NCI-H82 treated with DMSO at 0.1 percent for 48 hours (cell line): Measurements from ENCODE around the gene HHEX.

Experiments
- DNase-seq: peaks from one replicate; lab custom pipeline; 2025; ENCODE audit not compliant: unreplicated experiment; lab: John Stamatoyannopoulos, UW

The HHEX gene

DNA sequence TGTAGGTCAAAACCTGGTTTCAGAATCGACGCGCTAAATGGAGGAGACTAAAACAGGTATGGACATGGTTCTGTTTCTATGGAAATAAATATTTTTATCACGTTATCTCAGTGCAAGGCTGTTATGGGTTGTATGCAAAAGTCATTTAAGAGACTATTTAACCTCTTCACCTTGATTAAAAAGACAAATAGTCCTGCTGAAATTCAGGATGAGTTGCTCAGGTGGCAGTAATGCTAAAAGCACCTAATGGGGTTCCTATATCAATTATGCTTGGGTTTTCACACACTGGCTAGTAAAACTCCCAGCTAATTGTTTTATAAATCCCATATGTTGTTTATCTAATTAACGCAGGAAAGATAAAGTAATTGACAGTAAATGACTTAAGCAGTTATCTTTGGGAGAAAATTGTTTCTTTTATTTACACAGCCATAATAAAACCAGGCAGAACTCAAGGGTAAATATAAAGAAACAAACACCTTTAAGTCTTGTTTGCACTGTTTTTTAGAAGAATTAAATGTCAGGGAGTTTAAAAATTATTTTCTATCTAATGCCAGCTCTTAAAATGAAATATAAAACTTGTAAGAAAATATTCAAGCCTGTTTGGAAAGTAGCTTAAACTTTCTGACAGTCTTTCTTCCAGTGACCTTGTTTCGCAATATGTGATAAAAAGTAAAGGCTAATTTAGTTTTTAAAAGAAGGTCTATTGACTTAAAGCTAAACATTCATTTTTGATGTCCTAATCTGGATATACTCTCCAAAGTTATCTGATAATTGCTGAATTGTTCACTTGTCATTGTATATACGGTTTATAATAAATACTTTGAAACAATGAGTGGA, 3.2 kb downstream of the HHEX start:
- no peak for DNase-seq

DNA sequence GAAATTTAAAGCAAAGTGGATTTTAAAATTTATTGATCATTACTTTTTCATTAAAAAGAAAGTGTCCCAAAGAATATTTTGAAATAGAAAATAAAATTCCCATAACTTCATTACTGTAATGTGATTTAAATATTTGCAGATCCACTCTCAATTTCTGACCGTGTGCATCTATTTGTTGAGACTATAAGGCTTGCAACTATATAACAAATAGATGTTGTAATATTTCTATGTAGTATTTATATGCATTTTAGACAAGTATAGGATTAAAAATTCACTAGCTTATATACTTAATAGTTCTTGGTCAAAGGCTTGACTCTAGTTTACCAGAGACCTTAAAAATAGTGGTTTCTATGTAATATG, 3.8 kb downstream of the HHEX start:
- no peak for DNase-seq

DNA sequence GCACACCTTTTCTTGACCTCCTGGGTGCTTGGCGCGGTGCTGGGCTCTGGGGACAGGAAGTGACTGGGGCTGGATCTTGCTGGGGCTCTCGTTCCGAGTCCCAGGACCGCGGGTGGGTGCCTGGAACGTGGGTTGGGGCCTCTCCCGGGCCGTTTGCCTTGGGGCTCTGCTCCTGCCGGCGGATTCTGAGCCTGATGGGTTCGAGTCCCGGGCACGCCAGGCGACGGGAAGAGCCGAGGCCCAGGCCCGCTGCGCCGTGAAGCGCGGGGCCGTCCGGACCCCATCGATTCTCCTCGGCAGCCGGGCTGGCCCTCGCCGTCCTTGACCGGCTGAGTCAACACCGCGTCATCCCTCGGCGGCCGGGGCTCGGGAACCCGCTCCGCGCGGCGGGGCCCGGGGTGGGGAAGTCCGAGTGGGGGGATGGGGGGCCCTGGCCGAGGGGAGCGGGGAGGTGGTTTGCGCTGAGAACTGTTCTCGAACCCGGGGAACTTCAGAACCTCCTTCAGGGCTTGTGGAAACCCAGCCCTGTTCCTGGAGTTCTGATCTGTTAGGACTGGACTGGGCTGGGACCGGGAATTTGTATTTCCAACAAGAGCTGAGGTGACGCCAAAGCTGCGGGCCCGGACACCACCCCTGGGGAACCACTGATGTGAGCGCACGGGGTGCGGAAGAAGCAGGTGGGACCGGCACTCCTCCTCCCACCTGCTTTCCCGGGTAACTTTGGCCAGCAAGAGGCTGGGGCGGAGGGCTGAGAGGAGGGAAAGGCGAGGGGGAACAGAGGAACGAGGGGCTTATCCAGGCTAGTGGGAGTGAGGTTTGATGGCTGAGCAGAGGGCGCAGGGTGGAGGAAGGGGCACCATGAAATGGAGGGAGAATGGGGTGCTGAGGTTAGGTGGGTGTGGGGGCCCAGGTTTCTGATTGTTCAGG, 6.2 kb downstream of the HHEX start:
- DNase-seq = no peak

DNA sequence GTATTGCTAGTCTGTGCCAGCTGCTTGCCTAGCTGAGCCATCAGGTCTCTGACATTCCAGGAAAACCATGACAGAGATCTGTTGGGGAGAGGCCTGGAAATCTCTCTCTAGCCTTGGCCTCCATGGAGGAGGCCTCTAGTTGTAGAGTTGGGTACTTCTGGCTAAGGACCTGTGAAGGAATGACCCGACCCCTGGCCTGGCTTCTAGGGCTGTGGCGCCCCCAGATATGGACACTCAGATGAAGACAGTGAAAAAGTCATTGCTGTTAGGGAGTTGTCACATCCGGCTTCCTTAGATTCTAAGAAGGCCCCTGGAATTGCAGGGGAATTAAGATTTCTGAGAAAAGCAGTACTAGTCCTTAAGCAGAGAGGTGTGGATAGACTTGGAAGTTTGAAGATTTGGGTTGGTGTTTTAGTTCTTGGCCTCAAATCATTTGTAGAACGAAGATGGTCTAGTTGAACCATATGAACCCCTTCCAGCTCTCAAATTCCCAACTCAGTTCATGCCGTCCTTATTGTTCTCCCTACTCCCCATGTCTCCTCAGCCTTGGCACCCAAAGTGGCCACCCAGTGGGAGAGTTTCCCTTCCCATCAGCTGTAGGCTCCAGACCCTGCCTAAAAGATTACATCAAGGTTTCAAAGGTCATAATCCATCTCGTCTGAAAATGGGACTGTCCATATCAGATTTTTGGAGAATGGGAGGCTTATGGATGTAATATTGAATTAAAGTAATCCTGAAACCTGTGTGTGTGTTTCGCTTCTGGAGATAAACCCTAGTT, 7.0 kb downstream of the HHEX start:
- DNase-seq = no peak

DNA sequence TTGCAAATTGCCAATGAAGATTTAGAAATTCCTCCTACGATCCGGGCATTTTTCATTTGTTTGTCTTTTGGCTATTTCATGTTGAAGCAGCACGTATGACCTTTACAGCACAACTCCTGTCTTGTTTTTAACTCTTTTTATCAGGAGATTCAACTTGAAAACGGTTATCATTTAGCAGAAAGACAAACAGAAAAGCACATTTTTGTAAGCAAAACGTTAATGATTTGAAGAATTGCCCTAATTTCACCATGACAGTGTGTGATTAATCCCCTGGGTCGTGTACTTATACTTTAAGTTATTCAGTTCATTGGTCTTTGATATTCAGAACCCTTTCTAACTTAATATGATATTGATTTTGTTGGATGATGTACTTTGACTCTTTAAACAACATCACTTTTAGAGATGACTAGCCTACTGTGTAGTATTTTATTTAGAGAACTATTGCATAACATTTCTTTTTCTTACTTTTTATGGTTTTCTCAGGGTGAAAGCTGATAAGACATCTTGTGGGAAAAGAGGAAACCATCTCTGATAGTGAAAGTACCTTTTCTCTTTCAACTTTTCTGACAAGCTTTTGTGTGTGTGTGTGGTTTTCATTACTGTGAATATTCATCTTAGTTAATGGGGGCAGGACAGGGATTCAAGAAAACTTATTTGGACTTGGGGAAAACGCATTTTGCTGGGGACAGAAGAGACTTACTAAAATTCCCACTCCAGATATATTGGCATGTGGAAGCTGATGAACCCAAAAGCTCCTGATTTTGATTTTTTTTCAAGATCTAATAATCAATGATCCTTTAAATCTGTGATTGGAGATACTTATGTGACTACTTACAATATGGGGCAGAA, 8.1 kb downstream of the HHEX start:
- no peak for DNase-seq

DNA sequence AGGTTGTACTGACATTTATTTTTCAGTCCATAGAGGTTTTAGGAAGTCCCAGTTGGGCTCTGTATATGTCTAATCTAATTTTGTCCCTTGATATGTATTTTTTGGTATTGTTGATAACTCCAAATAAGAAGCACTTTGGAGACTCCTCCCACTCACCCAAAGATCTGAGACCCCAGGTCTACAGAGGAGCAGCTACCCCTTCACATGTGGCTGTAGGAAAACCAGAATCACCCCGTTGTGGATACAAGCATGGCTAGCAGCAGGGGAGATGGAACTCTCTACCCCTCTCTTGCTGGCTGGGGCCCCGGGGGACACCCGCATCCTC, 9.4 kb downstream of the HHEX start:
- no peak for DNase-seq

DNA sequence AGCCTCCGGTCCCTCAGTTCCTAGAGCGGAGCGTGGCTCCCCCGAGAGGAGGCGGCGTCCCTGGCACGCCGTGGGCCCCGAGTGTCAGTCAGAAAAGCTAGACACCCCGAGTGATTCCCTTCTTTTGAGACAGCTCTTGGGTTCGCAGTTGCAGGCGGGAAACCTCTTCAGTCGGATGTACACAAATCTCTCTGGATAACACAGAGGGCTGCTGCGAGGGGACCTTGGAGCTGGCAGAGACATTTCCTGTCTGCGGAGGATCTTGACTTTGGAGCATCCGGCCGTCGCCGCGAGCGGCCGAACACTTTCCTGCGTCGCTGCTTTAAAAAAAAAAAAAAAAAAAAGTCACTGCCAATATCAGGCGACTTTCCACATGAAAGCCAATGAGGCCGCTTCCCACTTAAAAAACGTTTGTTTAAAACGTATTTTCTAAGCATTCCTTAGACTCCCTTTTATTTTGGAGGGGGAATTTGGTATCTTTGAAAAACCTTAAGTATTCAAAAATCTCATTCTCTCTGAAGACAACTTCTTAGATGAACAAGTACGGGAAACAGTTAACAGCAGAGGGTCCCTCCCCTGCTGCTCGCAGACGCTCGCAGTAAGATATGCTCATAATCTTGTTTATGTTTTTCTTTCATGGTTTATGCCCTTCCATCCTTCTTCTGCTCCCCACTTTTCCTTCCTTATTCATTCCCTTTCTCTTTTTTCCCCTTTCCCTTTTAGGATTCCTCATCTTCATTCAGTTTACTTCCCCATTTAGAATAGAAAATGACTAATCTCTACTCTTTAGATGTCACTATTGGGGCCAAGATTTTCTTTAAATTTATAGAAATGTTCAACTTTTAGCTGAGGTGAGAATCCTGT, 10.0 kb downstream of the HHEX start:
- no peak for DNase-seq

DNA sequence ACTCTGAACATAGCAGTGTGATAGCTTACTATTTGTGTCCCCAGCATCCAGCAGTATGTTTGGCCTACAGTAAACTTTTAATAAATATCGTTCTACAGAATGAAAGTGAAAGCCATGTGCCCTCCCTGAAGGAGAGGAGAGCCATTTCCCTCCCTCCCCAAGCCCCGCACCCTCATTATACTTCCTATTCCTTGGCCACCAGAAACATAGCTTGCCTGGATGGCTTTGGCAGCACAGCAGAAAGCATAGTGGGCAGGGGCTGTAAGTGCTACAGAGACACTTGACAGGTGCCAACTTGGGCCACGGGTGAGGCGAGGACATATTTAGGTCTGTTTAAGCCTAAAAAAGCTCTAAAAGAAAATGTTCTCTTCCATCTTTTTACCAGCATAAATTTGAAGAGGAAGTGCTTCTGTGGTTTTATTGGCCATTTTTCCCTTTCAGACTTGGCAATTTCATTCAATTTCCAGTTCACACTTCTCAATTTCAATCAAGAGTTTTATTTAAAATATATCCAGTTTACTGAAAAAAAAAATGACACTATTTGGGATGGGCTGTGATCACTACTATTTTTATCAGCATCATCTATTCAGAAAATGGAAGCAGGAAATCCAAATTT, 12.7 kb downstream of the HHEX start:
- DNase-seq = no peak

DNA sequence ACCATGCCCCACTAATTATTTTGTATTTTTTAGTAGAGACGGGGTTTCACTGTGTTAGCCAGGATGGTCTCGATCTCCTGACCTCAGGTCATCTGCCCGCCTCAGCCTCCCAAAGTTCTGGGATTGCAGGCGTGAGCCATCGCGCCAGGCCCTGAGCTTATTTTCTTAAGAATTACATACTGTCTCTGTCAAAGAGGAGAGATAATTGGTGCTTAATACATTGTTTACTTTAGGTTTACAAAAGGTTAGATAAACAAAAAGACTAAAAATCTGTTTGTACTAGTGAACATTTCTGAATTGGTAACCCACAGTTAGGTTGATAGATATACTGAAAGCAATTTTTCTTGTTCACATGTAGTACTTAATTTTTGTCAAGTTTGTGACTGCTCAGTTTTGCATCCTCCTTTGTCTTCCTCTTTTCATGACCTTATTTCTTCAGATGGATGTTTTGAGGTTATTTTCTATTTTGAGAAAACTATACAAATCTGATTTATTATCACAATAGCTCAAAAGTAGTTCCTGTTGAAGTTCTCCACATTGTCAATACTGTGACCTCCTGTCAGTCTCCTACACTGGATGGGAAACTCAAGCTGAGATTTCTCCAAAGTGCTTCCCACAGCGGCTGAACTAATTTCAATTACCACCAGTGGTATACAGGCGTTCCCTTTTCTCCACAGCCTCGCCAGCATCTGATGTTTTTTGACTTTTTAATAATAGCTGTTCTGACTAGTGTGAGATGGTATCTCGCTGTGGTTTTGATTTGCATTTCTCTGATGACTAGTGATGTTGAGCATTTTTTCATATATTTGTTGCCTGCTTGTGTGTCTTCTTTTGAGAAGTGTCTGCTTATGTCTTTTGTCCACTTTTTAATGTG, 22.5 kb downstream of the HHEX start:
- DNase-seq = no peak

DNA sequence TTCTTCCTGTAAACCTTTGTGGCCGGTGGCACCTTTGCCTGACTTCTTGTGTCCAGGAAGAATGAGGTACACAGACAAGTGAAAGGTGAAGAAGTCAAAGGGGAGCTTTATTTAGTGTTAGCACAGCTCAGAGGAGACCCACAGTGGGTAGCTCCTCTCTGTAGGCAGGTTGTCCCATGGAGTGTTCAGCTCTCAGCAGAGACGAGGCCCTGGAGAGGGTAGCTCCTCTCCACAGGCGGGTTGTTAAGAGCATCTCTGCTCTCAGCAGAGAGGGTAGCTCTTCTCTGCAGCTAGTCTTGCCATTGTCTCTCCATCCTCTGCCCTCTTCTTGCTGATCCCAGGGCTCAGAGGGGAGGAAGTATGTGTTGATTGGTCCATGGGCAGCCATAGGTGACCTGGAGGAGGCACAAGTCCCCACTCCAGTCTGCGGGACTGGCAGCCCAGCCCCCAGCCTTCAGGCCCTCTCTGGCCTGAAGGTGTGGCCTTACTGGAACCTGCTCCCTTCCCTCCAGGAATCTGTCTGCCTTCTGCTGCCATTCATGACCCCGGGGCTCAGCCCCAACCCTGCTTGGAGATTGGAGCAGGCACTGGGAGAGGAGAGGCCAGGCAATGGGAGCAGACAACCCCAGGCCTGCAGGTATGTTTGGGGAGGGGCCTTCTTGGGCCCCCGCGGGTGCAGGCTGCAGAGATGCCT, 24.5 kb downstream of the HHEX start:
- no peak for DNase-seq

DNA sequence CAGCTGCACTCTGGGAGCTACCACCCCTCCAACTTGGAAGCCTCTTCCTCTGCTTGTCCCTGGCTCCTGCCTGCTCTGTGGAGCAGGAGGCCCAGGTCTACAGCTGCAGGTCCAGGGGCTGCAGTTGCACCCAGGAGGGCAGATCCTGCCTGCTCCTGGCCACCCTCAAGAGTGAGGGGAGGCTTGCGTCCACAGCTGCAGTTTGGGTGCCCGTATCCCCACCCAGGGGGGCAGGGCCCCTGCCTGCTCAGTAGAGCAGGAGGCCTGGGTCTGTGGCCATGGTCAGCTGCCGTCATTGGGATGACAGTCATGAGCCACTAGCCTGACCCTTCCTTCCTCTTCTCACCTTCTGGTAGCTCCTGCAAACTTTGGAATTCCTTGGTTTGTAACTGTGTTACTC, 25.1 kb downstream of the HHEX start:
- DNase-seq = no peak

DNA sequence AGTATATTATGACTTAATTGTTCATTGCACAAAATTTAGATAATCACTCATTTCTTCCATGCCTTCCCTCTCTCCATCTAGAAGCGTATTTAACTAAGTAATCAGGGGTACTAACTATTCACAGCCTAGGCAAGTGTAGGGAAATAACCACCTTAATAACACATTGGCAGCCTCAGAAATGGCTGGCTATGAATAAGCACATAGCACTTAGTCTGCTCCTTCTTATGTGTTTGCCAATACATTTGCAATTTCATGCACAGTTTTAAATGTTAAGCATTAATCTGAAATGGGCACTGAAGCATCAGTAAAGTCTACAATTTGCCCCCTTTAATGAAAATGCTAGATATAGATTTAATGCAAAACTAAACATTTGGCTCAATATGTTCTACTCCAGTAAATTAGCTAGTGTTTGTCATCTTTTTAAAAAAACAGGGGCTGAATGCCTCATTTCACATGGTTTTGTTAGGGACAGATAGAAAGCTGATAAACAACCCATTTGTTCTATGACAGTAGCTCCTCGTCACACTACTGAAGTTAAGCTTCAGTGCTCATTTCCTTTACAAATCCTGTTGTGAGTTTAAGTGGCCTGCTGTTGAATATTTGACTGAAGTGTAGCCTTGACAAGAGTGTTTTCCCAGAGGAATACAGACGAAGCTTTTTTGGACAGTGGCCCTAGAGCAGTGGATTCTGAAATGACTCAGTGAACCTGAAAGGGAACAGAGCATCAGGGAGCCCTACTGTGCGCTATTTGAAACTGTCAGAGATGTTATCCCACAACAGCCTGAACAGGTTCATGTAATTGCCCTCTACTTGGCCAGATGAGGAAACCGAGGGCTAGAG, 30.5 kb downstream of the HHEX start:
- no peak for DNase-seq

DNA sequence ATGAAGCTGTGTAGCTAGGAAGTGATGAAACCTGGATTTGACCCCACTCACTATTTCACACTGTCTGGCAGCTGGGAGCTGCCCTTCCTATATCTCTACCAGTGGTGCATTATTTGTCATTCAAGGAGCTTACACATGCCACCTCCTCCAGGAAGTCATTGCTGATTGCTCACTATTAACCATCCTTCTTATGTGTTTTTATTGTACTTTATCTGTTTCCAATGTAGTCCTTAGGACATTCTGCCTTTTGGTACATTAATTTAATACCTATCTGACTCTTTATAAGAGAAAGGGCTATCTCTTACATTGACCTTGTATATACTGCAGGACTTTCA, 31.0 kb downstream of the HHEX start:
- DNase-seq = no peak

DNA sequence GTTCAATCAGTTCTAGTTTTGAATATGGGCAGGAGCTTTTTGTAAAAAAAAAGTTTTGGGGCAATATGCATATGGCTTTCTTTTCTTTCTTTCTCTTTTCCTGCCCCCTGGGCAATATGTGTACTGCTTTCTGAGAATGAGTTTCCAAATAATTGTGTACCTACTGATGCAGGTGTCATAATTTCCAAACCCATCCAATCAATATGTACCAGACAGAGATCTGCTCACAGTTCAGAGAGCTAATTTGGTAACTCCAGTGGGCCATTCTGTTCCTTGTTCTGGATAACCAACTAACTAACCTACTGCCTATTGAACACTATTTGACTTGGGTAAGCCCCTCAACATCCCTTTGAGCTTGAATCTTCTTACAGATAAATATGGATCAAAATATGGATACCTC, 32.6 kb downstream of the HHEX start:
- DNase-seq = no peak

DNA sequence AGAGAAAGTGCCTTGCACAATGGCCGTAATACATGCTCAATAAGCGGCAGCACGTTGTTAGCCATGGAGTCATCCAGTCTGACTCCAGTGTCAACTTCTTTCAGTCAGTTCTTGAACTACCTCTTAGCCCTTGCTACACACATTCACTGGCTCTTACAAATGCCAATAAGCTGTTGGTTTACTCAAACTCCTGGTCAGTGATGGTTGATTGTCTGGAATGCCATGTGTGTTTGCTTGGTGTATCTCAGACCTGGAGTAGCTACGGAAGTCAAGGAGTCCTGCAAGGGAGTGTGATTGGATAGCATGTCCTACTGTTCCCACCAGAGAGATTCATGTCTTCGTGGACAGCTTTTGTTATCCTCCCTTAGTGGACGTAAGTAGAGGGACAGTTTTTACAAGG, 37.4 kb downstream of the HHEX start:
- DNase-seq = no peak

DNA sequence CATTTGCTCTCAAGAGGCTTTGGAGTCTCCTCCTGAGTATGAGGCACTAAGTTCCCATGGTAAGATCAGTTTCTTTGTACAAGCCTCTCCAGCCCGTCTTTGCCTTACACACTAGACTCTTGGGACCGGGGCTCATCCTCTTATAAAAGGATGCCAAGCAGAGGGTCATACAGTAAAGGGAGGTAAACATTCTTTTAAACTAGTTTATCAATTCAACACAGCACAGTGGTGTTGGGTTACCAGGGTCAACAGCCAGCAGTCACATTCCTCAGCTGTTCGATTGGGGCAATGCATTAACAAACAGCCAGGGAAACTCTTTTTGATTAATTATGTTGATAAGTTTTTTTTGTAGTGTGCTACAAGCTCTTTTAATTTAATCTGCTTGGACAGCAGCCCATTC, 37.8 kb downstream of the HHEX start:
- DNase-seq = no peak

DNA sequence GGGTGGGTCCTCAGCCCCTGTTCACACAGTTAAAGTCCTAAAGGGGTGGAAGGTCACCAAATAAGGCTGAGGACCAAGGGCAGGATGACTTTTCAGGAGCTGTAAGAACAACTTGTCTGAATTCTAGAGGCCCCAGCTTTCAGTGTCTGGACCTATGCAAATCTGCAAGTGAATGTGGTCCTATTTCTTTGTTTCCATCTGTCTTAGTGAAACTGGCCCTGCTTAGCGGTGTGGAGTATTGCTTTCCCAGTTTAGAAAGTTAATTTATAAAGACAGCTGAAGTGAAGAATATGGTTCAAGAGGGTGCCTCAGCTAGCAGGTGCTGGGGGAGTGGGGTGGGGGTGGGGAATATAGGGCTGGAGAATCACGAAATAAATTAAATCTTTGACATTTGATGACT, 40.1 kb downstream of the HHEX start:
- DNase-seq = no peak
